ENCODE results near the gene TCEAL3.
"Not testable (repeated sequence)": the region's sequence is repeated elsewhere in the genome, so short reads cannot be mapped to it uniquely, and the experiment has no call there.

Gene TCEAL3

DNA sequence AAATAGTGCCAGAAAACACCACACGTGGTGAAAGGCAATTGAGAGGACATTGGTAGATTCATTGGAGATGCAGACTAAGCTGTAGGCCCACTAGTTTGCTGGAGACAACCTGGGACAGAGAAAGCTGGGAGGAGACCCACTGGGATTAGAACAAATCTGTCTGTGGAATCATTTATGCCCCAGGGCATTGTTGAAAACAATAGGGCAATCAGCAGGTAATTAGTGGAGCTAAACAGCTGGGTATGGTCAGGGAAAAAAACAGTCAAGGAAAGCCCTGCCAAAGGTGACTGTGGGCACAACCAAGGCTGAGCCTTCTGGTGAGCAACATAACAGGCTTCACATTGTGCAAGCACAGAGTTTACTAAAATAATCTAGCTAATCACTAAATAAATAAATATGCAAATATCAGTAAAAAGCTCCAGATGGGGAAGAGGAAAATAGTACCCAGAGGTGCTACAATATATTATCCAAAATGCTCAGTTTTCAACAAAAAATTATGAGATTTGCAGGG lies 9.0 kb downstream of the TCEAL3 start:
- DNase-seq (ENCODE audit: low read depth, low spot score): no peak
- no peak overlapping the region for H3K4me3 ChIP-seq (ENCODE audit: low read length)

DNA sequence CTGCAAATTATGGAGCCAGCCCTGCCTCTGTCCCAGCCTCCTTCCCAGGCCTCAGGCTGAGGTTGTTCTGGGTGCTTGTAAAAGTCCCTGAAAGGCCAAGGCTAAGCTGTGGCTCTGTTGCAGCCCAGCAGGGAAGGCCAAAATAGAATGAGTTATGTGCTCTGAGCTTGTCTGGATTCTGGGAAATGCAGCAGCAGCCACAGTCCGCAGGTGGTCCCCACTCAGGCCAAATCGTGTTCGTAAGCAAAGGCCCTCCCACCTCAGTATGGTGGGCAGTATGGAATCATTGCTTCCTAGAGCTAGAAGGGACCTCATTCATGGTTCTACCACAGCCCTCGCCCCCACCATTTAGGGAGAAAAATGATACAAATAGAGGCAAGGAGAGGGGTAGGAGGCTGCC lies 16.3 kb downstream of the TCEAL3 start:
- no peak overlapping the region for H3K4me3 ChIP-seq (ENCODE audit: low read length)
- DNase-seq (ENCODE audit: low read depth, low spot score): no peak

DNA sequence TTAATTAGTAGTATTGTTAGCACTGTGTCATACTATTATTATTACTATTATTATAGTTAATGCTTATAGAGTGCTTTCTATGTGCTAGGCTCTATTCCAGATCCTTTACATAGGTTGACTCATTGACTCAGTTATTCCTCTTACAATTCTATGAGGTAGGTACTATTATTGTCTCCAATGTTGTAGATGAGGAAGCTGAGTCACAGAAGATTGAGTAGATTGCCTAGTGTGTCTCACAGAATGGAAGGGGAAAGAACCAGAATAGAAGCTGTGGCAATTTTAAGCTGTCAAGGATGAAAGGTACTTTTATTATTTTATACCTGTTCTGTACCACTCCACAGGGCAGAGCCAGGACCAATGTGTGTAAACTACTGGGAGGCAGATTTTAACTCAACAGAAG lies 19.1 kb downstream of the TCEAL3 start:
- no peak overlapping the region for H3K4me3 ChIP-seq (ENCODE audit: low read length)
- DNase-seq (ENCODE audit: low read depth, low spot score): no peak

DNA sequence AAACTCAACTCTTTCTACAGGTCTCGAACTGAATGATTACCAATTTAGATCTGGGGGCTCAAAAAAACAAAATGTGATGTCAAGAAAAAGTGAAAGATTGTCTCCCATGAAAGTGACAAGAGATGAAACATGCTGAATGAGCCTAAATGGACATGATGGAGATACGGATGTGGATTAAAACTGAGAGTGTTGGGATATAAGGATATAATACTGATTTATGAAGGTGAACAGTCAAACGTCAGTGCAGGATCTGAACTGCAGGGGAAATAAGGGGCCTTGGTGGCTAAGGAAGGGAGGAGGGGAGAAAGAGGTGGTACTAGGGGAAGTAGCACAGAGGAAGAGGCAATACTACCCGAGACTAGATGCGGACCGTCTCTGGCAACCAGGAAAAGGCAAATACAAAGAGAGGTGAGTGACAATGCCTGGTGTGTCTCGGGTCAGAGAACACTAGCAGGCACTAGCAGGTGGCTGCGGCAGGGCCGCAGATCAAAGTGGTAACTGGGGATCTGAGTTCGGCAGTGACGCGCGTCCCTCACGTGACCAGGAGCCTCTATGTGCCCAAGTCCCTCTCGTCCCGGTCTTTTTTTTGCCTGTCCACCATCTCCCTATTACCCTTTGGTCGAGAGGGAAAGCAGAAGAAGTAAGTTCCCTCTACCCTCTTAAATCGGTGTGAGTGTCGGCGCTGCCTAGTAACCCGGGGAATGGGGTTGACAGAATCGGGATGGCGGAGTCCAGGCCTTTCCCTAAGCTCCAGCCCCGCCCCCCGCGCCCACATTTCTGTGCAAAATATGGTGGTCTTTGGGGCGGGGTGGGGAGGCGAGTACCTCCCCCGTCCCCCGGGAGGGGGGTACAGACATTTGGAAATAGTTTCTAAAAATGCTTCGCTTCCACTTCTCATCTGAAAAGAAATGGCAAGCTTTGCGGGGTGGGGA lies 20.9 kb downstream of the TCEAL3 start, which contains the start of gene TCEAL1:
Gene TCEAL1, plus strand, starts transcription at position 590 of the 932 bp plus-strand sequence. CDS start 942 bp downstream, outside the sequence.
- peak within 1 kb of the TSS; percentile 65 for H3K4me3 ChIP-seq (ENCODE audit: low read length)
- peak; percentile 28 for DNase-seq (ENCODE audit: low read depth, low spot score)

DNA sequence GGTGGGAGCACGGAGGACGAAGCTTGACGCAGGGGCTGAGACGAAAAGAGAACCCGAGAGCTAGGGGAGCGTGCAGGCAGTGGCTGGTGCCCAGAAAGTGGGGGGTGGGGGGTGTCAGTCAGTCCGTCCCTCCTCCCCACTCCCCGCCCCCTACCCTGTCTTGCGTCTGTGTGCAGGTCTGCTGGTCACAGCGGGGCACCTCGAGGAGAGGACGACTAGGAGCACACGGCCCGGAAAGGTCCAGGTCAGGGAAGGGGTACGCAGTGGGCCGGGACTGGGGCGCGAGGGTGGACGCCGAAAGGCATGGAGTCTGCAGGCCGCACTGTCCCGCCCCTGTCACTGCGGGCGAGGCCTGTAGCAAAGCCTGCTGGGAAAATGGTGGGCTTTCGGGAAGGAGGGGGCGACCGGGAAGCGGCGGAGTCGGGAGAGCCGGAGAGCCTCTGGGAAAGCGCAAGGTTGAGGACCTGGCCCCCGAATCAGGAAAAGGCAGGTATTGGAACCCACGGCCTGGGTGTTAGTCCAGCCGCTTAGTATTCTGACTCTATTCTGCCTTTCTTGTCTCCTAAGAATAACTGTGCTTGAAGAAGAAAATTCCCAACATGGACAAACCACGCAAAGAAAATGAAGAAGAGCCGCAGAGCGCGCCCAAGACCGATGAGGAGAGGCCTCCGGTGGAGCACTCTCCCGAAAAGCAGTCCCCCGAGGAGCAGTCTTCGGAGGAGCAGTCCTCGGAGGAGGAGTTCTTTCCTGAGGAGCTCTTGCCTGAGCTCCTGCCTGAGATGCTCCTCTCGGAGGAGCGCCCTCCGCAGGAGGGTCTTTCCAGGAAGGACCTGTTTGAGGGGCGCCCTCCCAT lies 21.8 kb downstream of the TCEAL3 start:
- peak overlapping the region; percentile 65 for H3K4me3 ChIP-seq (ENCODE audit: low read length)

DNA sequence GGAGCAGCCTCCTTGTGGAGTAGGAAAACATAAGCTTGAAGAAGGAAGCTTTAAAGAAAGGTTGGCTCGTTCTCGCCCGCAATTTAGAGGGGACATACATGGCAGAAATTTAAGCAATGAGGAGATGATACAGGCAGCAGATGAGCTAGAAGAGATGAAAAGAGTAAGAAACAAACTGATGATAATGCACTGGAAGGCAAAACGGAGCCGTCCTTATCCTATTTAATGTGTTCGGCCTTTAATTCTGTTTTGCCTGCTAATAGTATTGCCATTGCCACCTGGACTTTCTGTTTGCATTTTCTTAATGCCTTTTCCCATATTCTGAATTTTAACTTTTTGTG lies 22.4 kb downstream of the TCEAL3 start:
- H3K4me3 ChIP-seq (ENCODE audit: low read length): no peak overlapping the region
- DNase-seq (ENCODE audit: low read depth, low spot score): no peak

More for the DNA sequence above, 21.8 kb downstream of the TCEAL3 start:
- DNase-seq (ENCODE audit: low read depth, low spot score): no peak

DNA sequence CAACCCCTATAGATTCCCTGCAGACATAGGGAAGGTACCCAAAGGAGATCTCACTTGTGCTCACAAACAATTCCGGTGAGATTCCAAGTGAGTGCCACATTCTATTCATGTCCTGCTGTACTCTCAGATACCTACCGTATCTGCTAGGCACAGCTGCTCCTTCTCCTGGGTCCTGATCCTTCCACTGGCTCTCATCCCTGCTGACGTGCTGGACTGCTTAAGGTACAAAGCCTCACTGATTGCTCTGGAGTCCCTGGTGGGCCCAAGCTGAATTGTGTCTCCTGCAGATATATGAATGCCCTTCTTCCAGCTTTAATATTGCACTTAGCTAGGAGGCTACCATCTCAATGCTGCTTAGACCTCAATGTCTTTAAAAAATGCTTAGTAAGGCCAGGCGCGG lies 23.4 kb downstream of the TCEAL3 start:
- H3K4me3 ChIP-seq (ENCODE audit: low read length): no peak overlapping the region
- DNase-seq (ENCODE audit: low read depth, low spot score): no peak

DNA sequence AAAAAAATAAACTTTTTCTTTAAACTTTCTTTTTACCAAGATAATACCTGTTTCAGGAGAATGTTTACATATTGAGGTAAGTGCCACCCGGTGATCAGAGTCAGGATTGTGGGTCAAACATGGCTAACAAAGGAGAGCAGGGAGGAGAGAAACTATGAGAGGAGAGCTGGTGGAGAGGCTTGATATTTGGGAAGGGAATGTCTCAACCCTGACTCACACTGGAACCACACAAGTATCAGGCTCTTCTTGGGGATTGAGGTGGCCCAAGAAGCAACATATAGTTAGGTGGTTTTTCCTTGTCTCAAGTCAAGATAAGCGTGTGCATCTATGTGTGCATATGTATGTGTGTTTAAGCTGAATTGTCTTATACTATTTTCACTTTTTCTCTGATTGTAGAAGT lies 27.7 kb downstream of the TCEAL3 start:
- no peak for DNase-seq (ENCODE audit: low read depth, low spot score)

DNA sequence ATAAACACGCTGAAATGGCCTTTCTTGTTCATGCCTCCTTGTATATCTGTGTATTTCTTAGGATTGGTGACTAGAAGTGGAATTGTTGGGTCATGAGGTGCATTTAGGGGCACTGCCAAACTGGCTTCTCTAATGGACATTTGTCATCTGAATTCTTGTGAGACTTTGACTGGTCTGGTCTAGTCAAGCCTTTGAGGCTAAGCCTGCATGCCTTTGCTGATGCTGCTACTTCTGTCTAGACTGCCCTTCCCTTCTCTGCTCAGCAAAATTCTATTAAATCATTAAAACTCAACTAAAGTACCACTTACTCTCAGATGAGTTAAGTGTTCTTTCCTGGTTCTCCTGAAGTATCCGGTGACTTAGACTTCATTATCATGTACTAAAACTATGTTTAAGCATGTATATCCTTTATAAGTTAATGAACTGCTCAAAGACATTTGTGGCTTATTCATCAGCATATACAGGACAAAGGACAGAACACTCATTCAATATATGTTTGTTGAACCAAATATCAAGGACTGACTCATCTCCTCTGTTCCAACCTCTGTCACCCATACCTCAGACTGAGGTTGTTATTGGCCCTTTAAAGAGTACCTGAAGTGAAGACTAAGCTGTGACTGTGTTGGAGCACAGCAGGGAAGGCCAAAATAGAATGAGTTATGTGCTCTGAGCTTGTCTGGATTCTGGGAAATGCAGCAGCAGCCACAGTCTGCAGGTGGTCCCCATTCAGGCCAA lies 30.0 kb downstream of the TCEAL3 start:
- H3K4me3 ChIP-seq (ENCODE audit: low read length): no peak overlapping the region
- no peak for DNase-seq (ENCODE audit: low read depth, low spot score)

More for the DNA sequence above, 27.7 kb downstream of the TCEAL3 start:
- no peak overlapping the region for H3K4me3 ChIP-seq (ENCODE audit: low read length)

DNA sequence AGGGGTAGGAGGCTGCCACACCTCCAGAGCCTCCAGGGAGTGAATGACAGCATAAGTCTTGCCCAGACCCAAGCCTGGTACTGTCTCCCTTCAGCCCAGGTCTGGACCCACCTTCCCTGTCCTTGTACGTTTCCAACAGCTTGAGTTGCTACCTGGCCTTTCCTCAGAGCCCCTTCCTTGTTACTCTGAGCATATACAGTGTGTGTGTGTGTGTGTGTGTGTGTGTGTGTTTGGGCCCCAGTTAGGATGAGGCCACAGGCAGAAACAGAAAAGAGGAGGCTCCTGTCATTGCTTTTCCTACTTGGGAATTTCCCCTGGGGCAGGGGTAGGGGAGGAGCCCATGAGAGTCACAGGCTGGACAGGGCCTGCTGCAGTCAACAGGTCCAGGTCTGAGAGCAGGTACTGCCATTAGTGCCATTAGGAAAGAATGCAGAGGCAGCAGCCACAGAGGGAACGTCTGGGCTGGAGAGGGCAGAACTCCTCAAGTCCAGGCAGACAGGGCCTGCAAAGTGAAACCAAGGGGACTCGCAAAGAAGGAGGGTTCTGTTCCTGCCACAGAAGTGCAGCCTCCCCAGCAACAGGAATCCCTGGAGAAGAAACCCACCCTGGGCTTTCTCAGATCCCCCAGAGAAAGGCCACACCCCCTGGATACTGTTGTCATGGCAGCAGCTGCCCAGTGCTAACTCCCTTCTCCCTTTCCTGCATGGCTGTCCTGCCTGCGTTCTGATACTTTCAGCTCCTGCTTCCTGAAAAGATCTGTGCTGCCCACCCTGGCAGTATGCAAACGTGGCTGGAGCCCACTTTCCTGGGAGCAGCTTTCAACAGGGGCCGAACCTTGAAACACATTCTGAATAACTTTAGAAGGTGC lies 30.9 kb downstream of the TCEAL3 start:
- H3K4me3 ChIP-seq (ENCODE audit: low read length); DNase-seq (ENCODE audit: low read depth, low spot score): not testable (repeated sequence)

DNA sequence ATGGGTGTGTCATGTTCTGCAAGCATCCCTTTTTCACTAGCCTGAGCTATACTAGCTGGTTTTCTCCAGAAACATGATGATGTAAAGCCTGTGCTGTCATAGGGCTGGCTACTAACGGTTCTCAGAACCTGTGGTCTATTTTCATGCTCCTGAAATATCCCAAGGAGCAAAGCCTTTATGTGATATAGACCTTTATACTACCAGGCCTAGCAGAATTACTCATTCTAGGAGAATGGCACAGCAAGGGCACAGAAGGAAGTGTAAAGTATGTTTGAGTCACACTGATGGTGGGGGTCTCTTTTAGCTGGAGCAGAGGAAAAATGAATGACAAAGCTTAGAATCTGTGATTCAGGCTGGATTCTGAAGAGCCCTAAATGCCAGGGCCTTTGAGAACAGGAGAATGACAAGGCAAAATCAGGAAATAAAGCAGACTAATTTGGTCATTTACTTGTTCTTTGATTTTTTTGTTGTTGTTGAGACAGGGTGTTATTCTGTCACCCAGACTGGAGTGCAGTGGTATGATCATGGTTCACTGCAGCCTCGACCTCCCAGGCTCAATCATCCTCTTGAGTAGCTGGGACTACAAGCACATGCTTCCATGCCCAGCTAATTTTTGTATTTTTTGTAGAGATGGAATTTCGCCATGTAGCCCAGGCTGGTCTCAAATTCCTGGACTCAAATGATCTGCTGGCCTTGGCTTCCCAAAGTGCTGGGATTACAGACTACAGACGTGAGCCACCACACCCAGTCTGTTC lies 32.8 kb downstream of the TCEAL3 start:
- H3K4me3 ChIP-seq (ENCODE audit: low read length): no peak overlapping the region
- DNase-seq (ENCODE audit: low read depth, low spot score): no peak

DNA sequence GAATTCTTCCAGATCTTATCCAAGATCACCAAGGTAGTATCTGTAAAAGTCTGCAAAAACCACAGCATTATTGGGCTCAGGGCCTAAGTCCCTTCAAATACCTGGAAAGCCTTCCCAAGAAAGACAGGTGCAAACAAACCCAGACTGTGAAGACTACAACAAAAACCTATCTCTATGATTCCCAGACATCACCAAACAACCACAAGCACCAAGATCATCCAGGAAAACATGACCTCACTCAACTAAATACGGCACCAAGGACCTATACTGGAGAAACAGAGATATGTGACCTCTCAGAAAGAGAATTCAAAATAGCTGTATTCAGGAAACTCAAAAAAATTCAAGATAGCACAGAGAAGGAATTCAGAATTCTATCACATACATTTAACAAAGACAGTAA lies 36.4 kb downstream of the TCEAL3 start:
- no peak overlapping the region for H3K4me3 ChIP-seq (ENCODE audit: low read length)
- no peak for DNase-seq (ENCODE audit: low read depth, low spot score)

DNA sequence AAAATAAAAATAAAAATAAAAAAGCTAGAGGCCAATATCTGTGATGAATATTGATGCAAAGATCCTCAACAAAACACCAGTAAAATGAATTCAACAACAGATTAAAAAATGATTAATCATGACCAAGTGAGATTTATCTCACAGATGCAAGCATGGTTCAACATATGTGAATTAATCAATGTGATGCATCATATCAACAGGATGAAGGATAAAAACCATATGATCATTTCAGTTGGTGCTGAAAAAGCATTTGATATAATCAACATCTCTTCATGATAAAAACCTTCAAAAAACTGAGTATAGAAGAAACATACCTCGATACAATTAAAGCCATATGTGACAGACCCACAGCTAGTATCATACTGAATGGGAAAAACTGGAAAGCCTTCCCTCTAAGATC lies 39.9 kb downstream of the TCEAL3 start:
- H3K4me3 ChIP-seq (ENCODE audit: low read length): no peak overlapping the region
- DNase-seq (ENCODE audit: low read depth, low spot score): no peak

DNA sequence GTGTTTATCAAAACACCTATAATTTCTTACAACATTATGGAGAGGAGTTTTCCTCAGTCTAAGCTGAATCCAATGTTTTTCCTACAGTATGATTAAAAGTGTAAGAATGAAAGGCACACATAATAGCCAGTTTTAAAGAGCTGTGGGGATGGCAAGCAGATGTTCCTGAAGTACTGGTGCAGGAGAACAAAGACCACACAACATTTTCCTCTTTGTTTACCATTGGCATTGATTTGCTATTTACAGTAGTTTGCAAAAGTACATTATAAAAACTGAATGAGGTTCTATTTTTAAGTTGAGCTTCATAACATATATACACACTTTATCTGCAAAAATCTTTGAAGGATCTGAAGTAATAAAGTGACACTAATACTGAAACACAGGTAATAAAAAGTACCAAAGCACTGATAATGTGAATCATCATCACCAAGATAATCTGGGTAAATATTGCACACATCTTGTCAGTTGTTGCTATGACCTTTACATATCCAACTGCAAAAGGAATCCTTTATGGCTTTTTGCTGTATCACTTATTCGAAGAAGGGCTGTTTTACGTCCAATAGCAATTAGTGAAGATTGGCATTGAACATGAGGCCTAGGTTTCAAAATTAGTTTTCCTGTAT lies 43.5 kb downstream of the TCEAL3 start:
- H3K4me3 ChIP-seq (ENCODE audit: low read length): no peak overlapping the region
- DNase-seq (ENCODE audit: low read depth, low spot score): no peak

DNA sequence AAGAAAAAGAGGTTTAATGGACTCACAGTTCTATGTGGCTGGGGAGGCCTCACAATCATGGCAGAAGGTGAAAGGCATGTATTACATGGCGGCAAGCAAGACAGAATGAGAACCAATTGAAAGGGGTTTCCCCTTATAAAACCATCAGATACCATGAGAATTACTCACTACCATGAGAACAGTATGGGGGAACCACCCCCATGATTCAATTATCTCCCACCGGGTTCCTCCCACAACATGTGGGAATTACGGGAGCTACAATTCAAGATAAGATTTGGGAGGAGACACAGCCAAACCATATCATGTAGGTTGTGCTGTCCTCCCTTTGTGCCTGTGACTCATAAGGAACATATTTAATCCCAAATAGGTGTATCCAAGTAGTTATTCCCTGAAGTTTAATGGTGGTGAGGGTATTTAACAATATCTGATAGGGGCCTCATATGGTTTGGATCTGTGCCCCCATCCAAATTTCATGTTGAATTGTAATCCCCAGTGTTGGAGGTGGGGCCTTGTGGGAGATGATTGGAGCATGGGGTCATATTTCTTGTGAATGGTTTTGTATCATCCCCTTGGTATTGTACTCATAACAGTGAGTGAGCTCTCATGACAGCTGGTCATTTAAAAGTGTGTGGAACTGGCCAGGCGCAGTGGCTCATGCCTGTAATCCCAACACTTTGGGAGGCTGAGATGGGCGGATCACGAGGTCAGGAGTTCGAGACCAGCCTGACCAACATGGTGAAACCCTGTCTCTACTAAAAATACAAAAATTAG lies 47.7 kb downstream of the TCEAL3 start:
- DNase-seq (ENCODE audit: low read depth, low spot score): not testable (repeated sequence)

DNA sequence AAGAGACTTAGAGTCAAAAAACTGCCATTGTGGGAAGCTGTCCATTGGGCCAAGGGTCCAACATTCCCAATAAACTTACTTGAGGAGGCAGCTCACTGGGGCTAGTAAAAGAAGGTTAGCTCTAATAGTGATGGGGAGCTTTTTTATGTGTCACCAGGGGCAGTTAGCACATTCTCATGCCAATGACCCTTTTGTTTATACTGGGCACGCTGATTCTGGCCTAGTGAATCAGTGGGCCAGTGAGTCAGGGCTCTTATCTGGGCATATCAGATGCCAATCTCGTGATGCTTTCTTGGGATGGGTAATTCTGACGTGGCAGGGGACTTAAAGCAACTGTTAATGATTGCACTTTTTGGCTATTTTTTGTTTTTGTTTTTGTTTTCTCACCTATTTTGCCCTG lies 48.9 kb downstream of the TCEAL3 start:
- DNase-seq (ENCODE audit: low read depth, low spot score): no peak
- H3K4me3 ChIP-seq (ENCODE audit: low read length): no peak overlapping the region

More for the DNA sequence above, 47.7 kb downstream of the TCEAL3 start:
- not testable (repeated sequence) for H3K4me3 ChIP-seq (ENCODE audit: low read length)
